PFSK-1 (cell line): ENCODE measurements around the gene DLGAP4.

Experiments used
- FOXP2 ChIP-seq: optimal IDR thresholded peaks from 2 replicates; pipeline ENCODE3; 2011; ENCODE audit warnings: borderline replicate concordance, control low read depth, inconsistent platforms; ENCODE audit not compliant: insufficient read depth; ENCODE audit errors: extremely low read length, extremely low read depth
- POLR2AphosphoS5 ChIP-seq: IDR thresholded peaks from 2 replicates; pipeline ENCODE4 v1.6.1; 2012; ENCODE audit warnings: low read depth, mild to moderate bottlenecking, control low read depth, low read length, moderate library complexity
- SIN3A ChIP-seq: IDR thresholded peaks from 2 replicates; pipeline ENCODE4 v1.6.1; 2012; ENCODE audit warnings: mild to moderate bottlenecking, low read length, moderate library complexity, borderline replicate concordance; ENCODE audit not compliant: insufficient read depth
- TAF1 ChIP-seq: IDR thresholded peaks from 2 replicates; pipeline ENCODE4 v1.6.1; 2012; ENCODE audit warnings: low read length, control low read depth, borderline replicate concordance; ENCODE audit not compliant: insufficient read depth
- TF ChIP-seq, protein P1 (sequence below), 2 experiments: IDR thresholded peaks; 2 replicates each; pipeline versions ENCODE4 v1.6.1 to v1.8.0; 2011 to 2012; ENCODE audit warnings: low read depth in 2 of 2, low read length in 2 of 2, control low read depth in 1 of 2, inconsistent platforms in 1 of 2, mild to moderate bottlenecking in 1 of 2, moderate library complexity in 1 of 2; ENCODE audit not compliant: insufficient read depth in 1 of 2

DLGAP4 gene

GRCh38 chr20:36399147-36399968 lies 93.2 kb downstream of the DLGAP4 start:
- TF ChIP-seq, protein P1, sequence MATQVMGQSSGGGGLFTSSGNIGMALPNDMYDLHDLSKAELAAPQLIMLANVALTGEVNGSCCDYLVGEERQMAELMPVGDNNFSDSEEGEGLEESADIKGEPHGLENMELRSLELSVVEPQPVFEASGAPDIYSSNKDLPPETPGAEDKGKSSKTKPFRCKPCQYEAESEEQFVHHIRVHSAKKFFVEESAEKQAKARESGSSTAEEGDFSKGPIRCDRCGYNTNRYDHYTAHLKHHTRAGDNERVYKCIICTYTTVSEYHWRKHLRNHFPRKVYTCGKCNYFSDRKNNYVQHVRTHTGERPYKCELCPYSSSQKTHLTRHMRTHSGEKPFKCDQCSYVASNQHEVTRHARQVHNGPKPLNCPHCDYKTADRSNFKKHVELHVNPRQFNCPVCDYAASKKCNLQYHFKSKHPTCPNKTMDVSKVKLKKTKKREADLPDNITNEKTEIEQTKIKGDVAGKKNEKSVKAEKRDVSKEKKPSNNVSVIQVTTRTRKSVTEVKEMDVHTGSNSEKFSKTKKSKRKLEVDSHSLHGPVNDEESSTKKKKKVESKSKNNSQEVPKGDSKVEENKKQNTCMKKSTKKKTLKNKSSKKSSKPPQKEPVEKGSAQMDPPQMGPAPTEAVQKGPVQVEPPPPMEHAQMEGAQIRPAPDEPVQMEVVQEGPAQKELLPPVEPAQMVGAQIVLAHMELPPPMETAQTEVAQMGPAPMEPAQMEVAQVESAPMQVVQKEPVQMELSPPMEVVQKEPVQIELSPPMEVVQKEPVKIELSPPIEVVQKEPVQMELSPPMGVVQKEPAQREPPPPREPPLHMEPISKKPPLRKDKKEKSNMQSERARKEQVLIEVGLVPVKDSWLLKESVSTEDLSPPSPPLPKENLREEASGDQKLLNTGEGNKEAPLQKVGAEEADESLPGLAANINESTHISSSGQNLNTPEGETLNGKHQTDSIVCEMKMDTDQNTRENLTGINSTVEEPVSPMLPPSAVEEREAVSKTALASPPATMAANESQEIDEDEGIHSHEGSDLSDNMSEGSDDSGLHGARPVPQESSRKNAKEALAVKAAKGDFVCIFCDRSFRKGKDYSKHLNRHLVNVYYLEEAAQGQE (IDR thresholded peaks at IDR 0.05; ENCODE audit: insufficient read depth in 1 of 2, low read depth in 2 of 2, low read length in 2 of 2), result peak in 1 of 2 experiments; percentile 62; a peak in 1 of 4 replicates
- no peak for TF ChIP-seq FOXP2

DNA sequence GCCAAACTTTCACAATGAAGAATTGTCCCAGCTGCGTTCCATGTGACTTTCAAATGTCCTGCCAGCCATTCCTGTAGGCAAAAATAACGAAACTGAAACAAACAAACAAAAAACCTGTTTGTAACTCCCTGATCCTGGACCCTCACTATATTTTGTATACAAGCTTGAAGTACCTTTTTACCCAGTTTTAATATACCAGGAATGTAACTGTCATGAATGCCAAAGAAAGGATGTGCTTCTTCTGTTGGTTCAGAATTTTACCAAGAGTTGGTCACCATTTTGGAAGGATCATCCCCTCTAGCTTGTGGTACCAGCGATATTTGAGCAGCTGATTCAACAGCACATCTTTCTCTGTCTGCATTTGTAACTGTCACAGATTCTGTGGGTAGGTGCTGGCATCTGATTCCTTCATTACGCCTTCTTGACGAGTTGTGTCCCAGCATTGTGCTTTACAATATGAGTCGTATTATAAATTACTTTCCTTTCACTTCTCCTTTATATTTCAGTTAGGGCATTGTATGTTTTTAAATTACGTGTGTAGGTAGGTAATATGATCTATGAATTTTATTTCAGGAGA lies 93.9 kb downstream of the DLGAP4 start:
- TF ChIP-seq POLR2AphosphoS5 (no peak), SIN3A (no peak), FOXP2 (no peak), TAF1 (no peak)
- TF ChIP-seq, protein P1 (IDR thresholded peaks at IDR 0.05; ENCODE audit: insufficient read depth in 1 of 2, low read depth in 2 of 2, low read length in 2 of 2), result no peak

- TF ChIP-seq TAF1, result no peak
- no peak for TF ChIP-seq SIN3A
- no peak for TF ChIP-seq POLR2AphosphoS5
- no peak for TF ChIP-seq FOXP2
- TF ChIP-seq, protein P1 (IDR thresholded peaks at IDR 0.05; ENCODE audit: insufficient read depth in 1 of 2, low read depth in 2 of 2, low read length in 2 of 2), result no peak
Observed at GRCh38 chr20:36400909-36401735, 95.0 kb downstream of the DLGAP4 start.

DNA sequence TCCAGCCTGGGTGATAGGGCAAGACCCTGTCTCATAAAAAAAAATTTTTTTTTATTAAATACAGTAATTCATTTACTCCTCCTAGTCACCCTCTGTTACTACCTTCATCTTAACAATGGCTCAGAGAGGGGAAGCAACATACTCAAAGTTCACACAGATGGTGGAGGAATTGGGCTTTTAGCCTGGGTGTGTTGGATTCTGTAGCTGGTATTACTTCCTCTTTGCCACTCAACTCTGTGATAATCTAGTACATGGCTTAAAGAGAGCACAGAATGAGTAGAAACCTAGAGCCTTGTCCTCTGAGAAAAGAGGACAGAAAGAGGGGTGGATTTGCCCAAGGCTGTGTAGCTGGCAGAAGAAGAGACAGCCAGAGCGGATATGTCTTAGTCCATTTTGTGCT lies 96.6 kb downstream of the DLGAP4 start:
- TF ChIP-seq, protein P1 (IDR thresholded peaks at IDR 0.05; ENCODE audit: insufficient read depth in 1 of 2, low read depth in 2 of 2, low read length in 2 of 2), result no peak
- TF ChIP-seq FOXP2, result no peak
- no peak for TF ChIP-seq POLR2AphosphoS5
- TF ChIP-seq TAF1, result no peak
- TF ChIP-seq SIN3A, result no peak
